KMS-11 (cell line): ENCODE results near the gene LAGE3.

Source experiments
- H2AFZ ChIP-seq: fragments of 200-600 bp; sonication (generic); 2 replicates; pipeline ENCODE4 v1.6.1; 2016; ENCODE audit warnings: antibody characterized with exemption, mixed run types, low read depth
- H3K27ac ChIP-seq: fragments of 200-600 bp; sonication (generic); 2 replicates; pipeline ENCODE4 v1.6.1; 2016; ENCODE audit warnings: mild to moderate bottlenecking, mixed run types
- H3K27me3 ChIP-seq: fragments of 200-600 bp; sonication (generic); 2 replicates; pipeline ENCODE4 v1.6.1; 2017; ENCODE audit warnings: mild to moderate bottlenecking, low read depth, mixed run types, moderate library complexity; ENCODE audit not compliant: insufficient read depth
- H3K36me3 ChIP-seq: fragments of 200-600 bp; sonication (generic); 2 replicates; pipeline ENCODE4 v1.6.1; 2017; ENCODE audit warnings: mild to moderate bottlenecking, mixed run types; ENCODE audit not compliant: insufficient read depth
- H3K4me1 ChIP-seq: fragments of 200-600 bp; sonication (generic); 2 replicates; pipeline ENCODE4 v1.6.1; 2016; ENCODE audit warnings: mild to moderate bottlenecking, low read depth, mixed run types; ENCODE audit not compliant: poor library complexity, severe bottlenecking
- H3K4me2 ChIP-seq: fragments of 200-600 bp; sonication (generic); 2 replicates; pipeline ENCODE4 v1.7.0; 2016; ENCODE audit warnings: mild to moderate bottlenecking, mixed run types
- H3K4me3 ChIP-seq: fragments of 200-600 bp; sonication (generic); IDR thresholded peaks from 2 replicates; pipeline ENCODE4 v1.6.1; 2017; ENCODE audit warnings: low read depth, low read length, mixed read lengths; ENCODE audit not compliant: insufficient read depth
- H3K79me2 ChIP-seq: fragments of 200-600 bp; sonication (generic); 2 replicates; pipeline ENCODE4 v1.6.1; 2016; ENCODE audit warnings: low read depth, mixed run types; ENCODE audit not compliant: insufficient read depth
- H3K9ac ChIP-seq: fragments of 200-600 bp; sonication (generic); 2 replicates; pipeline ENCODE4 v1.6.1; 2016; ENCODE audit warnings: mild to moderate bottlenecking, mixed run types
- H4K20me1 ChIP-seq: fragments of 200-600 bp; sonication (generic); 2 replicates; pipeline ENCODE4 v1.6.1; 2016; ENCODE audit warnings: mild to moderate bottlenecking, mixed run types; ENCODE audit not compliant: insufficient read depth
- TF ChIP-seq, protein P1 (sequence below): fragments of 200-600 bp; sonication (generic); conservative IDR thresholded peaks from 2 replicates; pipeline ENCODE4 v1.6.1; 2017; ENCODE audit warnings: low read depth, mild to moderate bottlenecking, antibody characterized with exemption, low read length, moderate library complexity, mixed read lengths

The LAGE3 gene

DNA sequence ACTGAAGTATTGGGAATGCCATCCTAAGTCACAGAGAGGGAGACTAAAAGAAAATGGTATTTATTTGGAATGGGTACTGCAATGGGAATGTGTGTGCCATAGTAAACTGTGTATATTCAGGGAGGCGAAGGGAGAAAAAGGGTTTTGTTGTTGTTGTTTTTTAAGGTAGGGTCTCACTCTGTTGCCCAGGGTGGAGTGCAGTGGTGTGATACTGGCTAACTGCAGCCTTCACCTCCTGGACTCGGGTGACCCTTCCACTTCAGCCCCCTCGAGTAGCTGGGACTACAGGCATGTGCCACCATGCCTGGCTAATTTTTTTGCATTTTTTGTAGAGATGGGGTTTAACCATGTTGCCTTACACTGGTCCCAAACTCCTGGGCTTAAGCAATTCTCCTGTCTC, 15.6 kb upstream of the LAGE3 start:
- Histone ChIP-seq H3K4me3 (no peak overlapping the region), H3K36me3 (no peaks in the 10 kb centered on the region), H3K9ac (no peak overlapping the region), H3K27ac (no peak overlapping the region), H4K20me1 (no peaks in the 10 kb centered on the region), H3K27me3 (no peaks in the 10 kb centered on the region), H3K79me2 (no peaks in the 10 kb centered on the region; the same call in 1 of the 2 replicates), H3K4me2 (no peak overlapping the region), H3K4me1 (peaks cover 5% of the 10 kb centered on the region), H2AFZ (no peak overlapping the region)
- TF ChIP-seq, protein P1, sequence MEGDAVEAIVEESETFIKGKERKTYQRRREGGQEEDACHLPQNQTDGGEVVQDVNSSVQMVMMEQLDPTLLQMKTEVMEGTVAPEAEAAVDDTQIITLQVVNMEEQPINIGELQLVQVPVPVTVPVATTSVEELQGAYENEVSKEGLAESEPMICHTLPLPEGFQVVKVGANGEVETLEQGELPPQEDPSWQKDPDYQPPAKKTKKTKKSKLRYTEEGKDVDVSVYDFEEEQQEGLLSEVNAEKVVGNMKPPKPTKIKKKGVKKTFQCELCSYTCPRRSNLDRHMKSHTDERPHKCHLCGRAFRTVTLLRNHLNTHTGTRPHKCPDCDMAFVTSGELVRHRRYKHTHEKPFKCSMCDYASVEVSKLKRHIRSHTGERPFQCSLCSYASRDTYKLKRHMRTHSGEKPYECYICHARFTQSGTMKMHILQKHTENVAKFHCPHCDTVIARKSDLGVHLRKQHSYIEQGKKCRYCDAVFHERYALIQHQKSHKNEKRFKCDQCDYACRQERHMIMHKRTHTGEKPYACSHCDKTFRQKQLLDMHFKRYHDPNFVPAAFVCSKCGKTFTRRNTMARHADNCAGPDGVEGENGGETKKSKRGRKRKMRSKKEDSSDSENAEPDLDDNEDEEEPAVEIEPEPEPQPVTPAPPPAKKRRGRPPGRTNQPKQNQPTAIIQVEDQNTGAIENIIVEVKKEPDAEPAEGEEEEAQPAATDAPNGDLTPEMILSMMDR = no peak

GRCh38 chrX:154490414-154491083, 11.5 kb upstream of the LAGE3 start, which contains the start of gene SLC10A3:
Gene SLC10A3, minus strand, starts transcription at chrX:154490629. Its CDS starts 1,689 bp downstream, at chrX:154488940.
- no peak within 1 kb of the TSS for H3K4me3 ChIP-seq
- H3K4me2 ChIP-seq = peak within 1 kb of the TSS; percentile 43
- peak within 1 kb of the TSS; percentile 86 for H2AFZ ChIP-seq
- peak within 1 kb of the TSS; percentile 72 for H3K9ac ChIP-seq
- TF ChIP-seq, protein P1 = no peak
- no peaks in the 10 kb centered on the region for H3K27me3 ChIP-seq
- H3K4me1 ChIP-seq = peaks cover 3% of the 10 kb centered on the region
- H4K20me1 ChIP-seq = no peaks in the 10 kb centered on the region
- peaks cover 6% of the 10 kb centered on the region; the same call in 1 of the 2 replicates for H3K79me2 ChIP-seq
- peak within 1 kb of the TSS; percentile 85 for H3K27ac ChIP-seq
- H3K36me3 ChIP-seq = no peaks in the 10 kb centered on the region

DNA sequence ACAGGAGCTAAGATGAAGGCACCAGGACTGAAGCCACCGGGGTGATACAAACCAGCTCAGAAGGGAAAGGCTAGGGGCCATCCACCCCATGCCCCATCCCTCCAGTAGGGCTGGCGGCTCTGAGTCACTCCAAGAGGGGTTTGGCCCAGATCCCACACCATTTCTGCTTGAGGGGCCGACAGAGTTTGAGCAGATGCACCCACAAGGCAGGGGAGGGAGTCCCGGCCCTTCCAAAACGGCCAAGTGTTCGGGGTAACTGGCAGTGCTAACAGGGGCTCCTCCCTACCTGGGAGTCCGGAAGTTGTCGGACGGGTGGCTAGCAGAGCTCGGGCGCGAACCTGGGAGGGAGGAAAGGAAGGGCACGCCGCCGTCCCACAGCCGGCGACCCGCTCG, 10.9 kb upstream of the LAGE3 start:
- no peak overlapping the region for H2AFZ ChIP-seq
- peak overlapping the region; percentile 49; the same call in 1 of the 2 replicates for H3K9ac ChIP-seq

GRCh38 chrX:154489182-154489581, 10.1 kb upstream of the LAGE3 start:
- Histone ChIP-seq H4K20me1 (no peaks in the 10 kb centered on the region), H3K4me3 (no peak overlapping the region), H3K4me2 (peak overlapping the region; percentile 39; the same call in 1 of the 2 replicates), H3K9ac (no peak overlapping the region), H3K36me3 (no peaks in the 10 kb centered on the region), H3K27me3 (no peaks in the 10 kb centered on the region), H3K79me2 (peaks cover 13% of the 10 kb centered on the region; the same call in 1 of the 2 replicates), H2AFZ (no peak overlapping the region), H3K27ac (no peak overlapping the region), H3K4me1 (no peaks in the 10 kb centered on the region)
- TF ChIP-seq, protein P1 = no peak

More for the DNA sequence above, 10.9 kb upstream of the LAGE3 start:
- Histone ChIP-seq H3K27me3 (no peaks in the 10 kb centered on the region), H3K4me1 (no peaks in the 10 kb centered on the region), H3K27ac (peak overlapping the region; percentile 30; the same call in 1 of the 2 replicates), H3K4me3 (no peak overlapping the region), H3K4me2 (peak overlapping the region; percentile 39), H3K36me3 (no peaks in the 10 kb centered on the region), H4K20me1 (no peaks in the 10 kb centered on the region), H3K79me2 (peaks cover 12% of the 10 kb centered on the region; the same call in 1 of the 2 replicates)
- TF ChIP-seq, protein P1 = no peak
